ENCODE data around the gene MYADML2.

DNA sequence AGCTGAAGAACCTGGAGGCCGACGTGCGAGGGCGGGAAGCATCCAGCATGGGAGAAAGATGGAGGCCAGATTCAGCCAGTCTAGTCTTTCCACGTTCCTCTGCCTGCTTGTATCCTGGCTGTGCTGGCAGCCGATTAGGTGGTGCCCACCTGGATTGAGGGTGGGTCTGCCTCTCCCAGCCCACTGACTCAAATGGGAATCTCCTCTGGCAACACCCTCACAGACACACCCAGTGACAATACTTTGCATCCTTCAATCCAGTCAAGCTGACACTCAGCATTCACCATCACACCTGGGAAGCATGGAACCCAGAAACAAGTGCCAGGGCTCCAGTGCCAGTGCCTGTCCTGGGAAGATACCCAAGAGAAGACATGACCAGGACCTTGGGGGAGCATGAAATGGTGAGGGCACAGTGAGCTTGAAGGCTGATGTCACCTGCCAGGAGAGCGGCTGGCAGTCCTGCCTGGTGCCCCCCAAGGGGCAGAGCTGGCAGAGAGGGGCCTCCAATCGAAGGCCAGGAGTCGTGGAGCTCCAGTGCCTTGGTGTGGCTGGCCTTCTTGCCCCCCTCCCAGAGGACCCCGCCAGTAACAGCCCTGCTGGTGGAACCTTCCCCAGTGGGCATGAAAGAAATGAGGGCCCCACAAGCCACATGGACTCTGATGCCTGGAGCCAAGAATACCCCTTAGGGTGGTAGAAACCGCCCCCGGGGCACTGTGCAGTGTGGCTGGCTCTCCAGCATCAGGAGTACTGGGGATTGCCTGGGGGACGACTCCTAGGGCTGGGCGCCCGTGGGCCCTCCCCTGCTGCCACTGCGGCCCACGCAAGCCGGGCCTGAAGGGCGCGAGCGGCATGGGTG lies 45.6 kb downstream of the MYADML2 start:
- TF ChIP-seq, protein P1, sequence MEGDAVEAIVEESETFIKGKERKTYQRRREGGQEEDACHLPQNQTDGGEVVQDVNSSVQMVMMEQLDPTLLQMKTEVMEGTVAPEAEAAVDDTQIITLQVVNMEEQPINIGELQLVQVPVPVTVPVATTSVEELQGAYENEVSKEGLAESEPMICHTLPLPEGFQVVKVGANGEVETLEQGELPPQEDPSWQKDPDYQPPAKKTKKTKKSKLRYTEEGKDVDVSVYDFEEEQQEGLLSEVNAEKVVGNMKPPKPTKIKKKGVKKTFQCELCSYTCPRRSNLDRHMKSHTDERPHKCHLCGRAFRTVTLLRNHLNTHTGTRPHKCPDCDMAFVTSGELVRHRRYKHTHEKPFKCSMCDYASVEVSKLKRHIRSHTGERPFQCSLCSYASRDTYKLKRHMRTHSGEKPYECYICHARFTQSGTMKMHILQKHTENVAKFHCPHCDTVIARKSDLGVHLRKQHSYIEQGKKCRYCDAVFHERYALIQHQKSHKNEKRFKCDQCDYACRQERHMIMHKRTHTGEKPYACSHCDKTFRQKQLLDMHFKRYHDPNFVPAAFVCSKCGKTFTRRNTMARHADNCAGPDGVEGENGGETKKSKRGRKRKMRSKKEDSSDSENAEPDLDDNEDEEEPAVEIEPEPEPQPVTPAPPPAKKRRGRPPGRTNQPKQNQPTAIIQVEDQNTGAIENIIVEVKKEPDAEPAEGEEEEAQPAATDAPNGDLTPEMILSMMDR (IDR thresholded peaks at IDR 0.05) = no peak
- TF ChIP-seq FOXK1 (CRISPR knock-in tag; IDR thresholded peaks at IDR 0.05) (no peak), TEAD4 (CRISPR knock-in tag; IDR thresholded peaks at IDR 0.05) (no peak), ZBTB21 (CRISPR knock-in tag; IDR thresholded peaks at IDR 0.05; ENCODE audit: borderline replicate concordance) (no peak), ELF4 (CRISPR knock-in tag; IDR thresholded peaks at IDR 0.05; ENCODE audit: low read depth) (no peak), ETV6 (CRISPR knock-in tag; IDR thresholded peaks at IDR 0.05) (no peak), ATF1 (CRISPR knock-in tag; IDR thresholded peaks at IDR 0.05) (no peak), TCF7 (CRISPR knock-in tag; IDR thresholded peaks at IDR 0.05; ENCODE audit: low read depth) (no peak)
- TF ChIP-seq, protein P2, sequence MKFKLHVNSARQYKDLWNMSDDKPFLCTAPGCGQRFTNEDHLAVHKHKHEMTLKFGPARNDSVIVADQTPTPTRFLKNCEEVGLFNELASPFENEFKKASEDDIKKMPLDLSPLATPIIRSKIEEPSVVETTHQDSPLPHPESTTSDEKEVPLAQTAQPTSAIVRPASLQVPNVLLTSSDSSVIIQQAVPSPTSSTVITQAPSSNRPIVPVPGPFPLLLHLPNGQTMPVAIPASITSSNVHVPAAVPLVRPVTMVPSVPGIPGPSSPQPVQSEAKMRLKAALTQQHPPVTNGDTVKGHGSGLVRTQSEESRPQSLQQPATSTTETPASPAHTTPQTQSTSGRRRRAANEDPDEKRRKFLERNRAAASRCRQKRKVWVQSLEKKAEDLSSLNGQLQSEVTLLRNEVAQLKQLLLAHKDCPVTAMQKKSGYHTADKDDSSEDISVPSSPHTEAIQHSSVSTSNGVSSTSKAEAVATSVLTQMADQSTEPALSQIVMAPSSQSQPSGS (CRISPR knock-in tag; IDR thresholded peaks at IDR 0.05; ENCODE audit: borderline replicate concordance, low read depth) = no peak
- TF ChIP-seq, protein P3, sequence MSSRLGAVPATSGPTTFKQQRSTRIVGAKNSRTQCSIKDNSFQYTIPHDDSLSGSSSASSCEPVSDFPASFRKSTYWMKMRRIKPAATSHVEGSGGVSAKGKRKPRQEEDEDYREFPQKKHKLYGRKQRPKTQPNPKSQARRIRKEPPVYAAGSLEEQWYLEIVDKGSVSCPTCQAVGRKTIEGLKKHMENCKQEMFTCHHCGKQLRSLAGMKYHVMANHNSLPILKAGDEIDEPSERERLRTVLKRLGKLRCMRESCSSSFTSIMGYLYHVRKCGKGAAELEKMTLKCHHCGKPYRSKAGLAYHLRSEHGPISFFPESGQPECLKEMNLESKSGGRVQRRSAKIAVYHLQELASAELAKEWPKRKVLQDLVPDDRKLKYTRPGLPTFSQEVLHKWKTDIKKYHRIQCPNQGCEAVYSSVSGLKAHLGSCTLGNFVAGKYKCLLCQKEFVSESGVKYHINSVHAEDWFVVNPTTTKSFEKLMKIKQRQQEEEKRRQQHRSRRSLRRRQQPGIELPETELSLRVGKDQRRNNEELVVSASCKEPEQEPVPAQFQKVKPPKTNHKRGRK (CRISPR knock-in tag; IDR thresholded peaks at IDR 0.05; ENCODE audit: borderline replicate concordance) = no peak
